ENCODE measurements around the gene FLNC. TPM values are rescaled to one million over a fixed set of nuclear protein-coding genes. Genes with fewer than 3 reads are reported as not detected.

FLNC gene
- polyA plus RNA-seq, 1 of the 3 experiments (the other 2 are of a cell fraction) = 43.7 TPM

DNA sequence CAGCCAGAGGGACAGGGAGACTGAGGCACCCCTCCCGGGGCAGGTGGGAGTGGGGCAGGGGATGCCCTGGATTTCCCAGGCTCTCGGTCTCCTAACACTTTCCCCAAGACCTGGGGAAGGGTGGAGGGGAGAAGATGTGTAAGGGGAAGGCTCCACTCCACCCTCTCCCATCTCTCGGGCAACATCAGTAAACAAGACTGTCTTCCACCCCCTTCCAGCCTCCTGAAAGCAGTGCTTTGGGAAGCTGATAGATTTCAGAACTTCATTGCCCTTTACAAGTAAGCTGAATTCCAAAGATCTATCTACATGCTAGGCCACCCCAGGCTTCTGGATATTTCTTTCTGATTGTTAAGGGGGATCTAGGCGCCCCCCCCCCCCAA is 3.7 kb downstream of the FLNC start:
- Histone ChIP-seq H3K9me2 (no peaks in the 10 kb centered on the region), H3K9ac (peak overlapping the region; percentile 84), H4K20me1 (ENCODE audit: insufficient read depth) (peaks cover 73% of the 10 kb centered on the region), H3K9me3 (no peaks in the 10 kb centered on the region), H3K4me3 (ENCODE audit: low read depth in 2 of 2, low read length in 1 of 2) (peak overlapping the region in 1 of 2 experiments; percentile 90; a peak in 2 of 4 replicates), H3K27me3 (ENCODE audit: insufficient read depth) (no peaks in the 10 kb centered on the region), H2AFZ (ENCODE audit: low read depth) (no peak overlapping the region), H3K79me2 (ENCODE audit: insufficient read depth) (peaks cover 70% of the 10 kb centered on the region), H3K4me2 (peak overlapping the region; percentile 99), H3F3A (replicated peaks; ENCODE audit: insufficient read depth) (peaks cover 28% of the 10 kb centered on the region), H3K4me1 (ENCODE audit: control insufficient read depth in 1 of 2, insufficient read depth in 2 of 2, low read depth in 1 of 2, low read length in 1 of 2) (peaks cover 28 to 39% of the 10 kb centered on the region in 2 experiments; a peak in 3 of 4 replicates), H3K27ac (ENCODE audit: low read depth in 2 of 2, low read length in 1 of 2) (peak overlapping the region in 1 of 2 experiments; percentile 85; a peak in 2 of 4 replicates), H3K36me3 (replicated peaks in 1 of 2; ENCODE audit: control insufficient read depth in 1 of 2, insufficient read depth in 2 of 2, low read length in 1 of 2) (peaks cover 37 to 39% of the 10 kb centered on the region in 2 experiments)
- DNase-seq = peak; percentile 26
- POLR2A ChIA-PET = no interaction called here
- TF ChIP-seq FOSL2 (IDR thresholded peaks at IDR 0.05; ENCODE audit: borderline replicate concordance, low read depth) = no peak
- TF ChIP-seq NRF1 (IDR thresholded peaks at IDR 0.05; ENCODE audit: low read depth, low read length) = no peak
- no peak for TF ChIP-seq RXRA (IDR thresholded peaks at IDR 0.05; ENCODE audit: borderline replicate concordance, low read depth)
- TF ChIP-seq, protein P1, sequence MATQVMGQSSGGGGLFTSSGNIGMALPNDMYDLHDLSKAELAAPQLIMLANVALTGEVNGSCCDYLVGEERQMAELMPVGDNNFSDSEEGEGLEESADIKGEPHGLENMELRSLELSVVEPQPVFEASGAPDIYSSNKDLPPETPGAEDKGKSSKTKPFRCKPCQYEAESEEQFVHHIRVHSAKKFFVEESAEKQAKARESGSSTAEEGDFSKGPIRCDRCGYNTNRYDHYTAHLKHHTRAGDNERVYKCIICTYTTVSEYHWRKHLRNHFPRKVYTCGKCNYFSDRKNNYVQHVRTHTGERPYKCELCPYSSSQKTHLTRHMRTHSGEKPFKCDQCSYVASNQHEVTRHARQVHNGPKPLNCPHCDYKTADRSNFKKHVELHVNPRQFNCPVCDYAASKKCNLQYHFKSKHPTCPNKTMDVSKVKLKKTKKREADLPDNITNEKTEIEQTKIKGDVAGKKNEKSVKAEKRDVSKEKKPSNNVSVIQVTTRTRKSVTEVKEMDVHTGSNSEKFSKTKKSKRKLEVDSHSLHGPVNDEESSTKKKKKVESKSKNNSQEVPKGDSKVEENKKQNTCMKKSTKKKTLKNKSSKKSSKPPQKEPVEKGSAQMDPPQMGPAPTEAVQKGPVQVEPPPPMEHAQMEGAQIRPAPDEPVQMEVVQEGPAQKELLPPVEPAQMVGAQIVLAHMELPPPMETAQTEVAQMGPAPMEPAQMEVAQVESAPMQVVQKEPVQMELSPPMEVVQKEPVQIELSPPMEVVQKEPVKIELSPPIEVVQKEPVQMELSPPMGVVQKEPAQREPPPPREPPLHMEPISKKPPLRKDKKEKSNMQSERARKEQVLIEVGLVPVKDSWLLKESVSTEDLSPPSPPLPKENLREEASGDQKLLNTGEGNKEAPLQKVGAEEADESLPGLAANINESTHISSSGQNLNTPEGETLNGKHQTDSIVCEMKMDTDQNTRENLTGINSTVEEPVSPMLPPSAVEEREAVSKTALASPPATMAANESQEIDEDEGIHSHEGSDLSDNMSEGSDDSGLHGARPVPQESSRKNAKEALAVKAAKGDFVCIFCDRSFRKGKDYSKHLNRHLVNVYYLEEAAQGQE (IDR thresholded peaks at IDR 0.05; ENCODE audit: low read depth, low read length) = no peak
- no peak for TF ChIP-seq EP300 (IDR thresholded peaks at IDR 0.05; ENCODE audit: borderline replicate concordance in 1 of 2, low read depth in 1 of 2, low read length in 1 of 2)
- TF ChIP-seq FOXJ3 (CRISPR knock-in tag; IDR thresholded peaks at IDR 0.05) = no peak
- no peak for TF ChIP-seq YY1 (IDR thresholded peaks at IDR 0.05; ENCODE audit: low read depth)
- TF ChIP-seq CHD2 (IDR thresholded peaks at IDR 0.05; ENCODE audit: low read length, partially characterized antibody) = no peak
- TF ChIP-seq, protein P2, sequence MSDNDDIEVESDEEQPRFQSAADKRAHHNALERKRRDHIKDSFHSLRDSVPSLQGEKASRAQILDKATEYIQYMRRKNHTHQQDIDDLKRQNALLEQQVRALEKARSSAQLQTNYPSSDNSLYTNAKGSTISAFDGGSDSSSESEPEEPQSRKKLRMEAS (IDR thresholded peaks at IDR 0.05; ENCODE audit: low read depth) = no peak
- no peak for TF ChIP-seq NFIC (IDR thresholded peaks at IDR 0.05; ENCODE audit: borderline replicate concordance)
- TF ChIP-seq, protein P3, sequence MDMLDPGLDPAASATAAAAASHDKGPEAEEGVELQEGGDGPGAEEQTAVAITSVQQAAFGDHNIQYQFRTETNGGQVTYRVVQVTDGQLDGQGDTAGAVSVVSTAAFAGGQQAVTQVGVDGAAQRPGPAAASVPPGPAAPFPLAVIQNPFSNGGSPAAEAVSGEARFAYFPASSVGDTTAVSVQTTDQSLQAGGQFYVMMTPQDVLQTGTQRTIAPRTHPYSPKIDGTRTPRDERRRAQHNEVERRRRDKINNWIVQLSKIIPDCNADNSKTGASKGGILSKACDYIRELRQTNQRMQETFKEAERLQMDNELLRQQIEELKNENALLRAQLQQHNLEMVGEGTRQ (IDR thresholded peaks at IDR 0.05; ENCODE audit: borderline replicate concordance, low read depth, low read length) = no peak
- WGBS (ENCODE audit: low lambda C conversion rate) = 38% methylated on average over 4 of the region's 4 CpGs
- CTCF ChIA-PET = interaction anchor here (0.8 to 2.5 kb wide), 9 partner anchors 8 to 409 kb away, joined by 3 to 14 read pairs (median 4); partner anchors contain the start of gene CCDC136

Measured in SK-N-SH (cell line).